Mesendoderm (in vitro differentiated cells): ENCODE data around the gene PHF10.

Experiments
- DNase-seq: peaks from one replicate; pipeline ENCODE4 v3.0.0; 2013
- H2AK5ac ChIP-seq: 2 replicates; pipeline ENCODE4 v1.6.1; 2013; ENCODE audit warnings: low read length, inconsistent platforms
- H2BK120ac ChIP-seq: 2 replicates; pipeline ENCODE4 v1.6.1; 2013; ENCODE audit warnings: low read depth, mild to moderate bottlenecking, low read length, moderate library complexity, mixed read lengths
- H2BK15ac ChIP-seq: replicated peaks from 2 replicates; pipeline ENCODE4 v1.6.1; 2013; ENCODE audit warnings: low read depth, mild to moderate bottlenecking, moderate library complexity
- H2BK5ac ChIP-seq: 2 replicates; pipeline ENCODE4 v1.6.1; 2013; ENCODE audit warnings: low read length, inconsistent platforms
- H3K18ac ChIP-seq: 2 replicates; pipeline ENCODE4 v1.6.1; 2013; ENCODE audit warnings: mild to moderate bottlenecking, low read length, mixed read lengths
- H3K23ac ChIP-seq: one replicate; pipeline ENCODE4 v1.6.1; 2013; ENCODE audit warnings: low read length
- H3K27ac ChIP-seq: 2 replicates; pipeline ENCODE4 v1.5.1; 2013; ENCODE audit warnings: low read depth, mild to moderate bottlenecking, inconsistent platforms, low read length, moderate library complexity
- H3K27me3 ChIP-seq: 2 replicates; pipeline ENCODE4 v1.6.1; 2013; ENCODE audit warnings: low read length, control low read depth, mild to moderate bottlenecking, inconsistent platforms; ENCODE audit not compliant: insufficient read depth, poor library complexity
- H3K36me3 ChIP-seq: 2 replicates; pipeline ENCODE4 v1.6.1; 2013; ENCODE audit warnings: low read length, inconsistent platforms; ENCODE audit not compliant: control insufficient read depth, insufficient read depth
- H3K4ac ChIP-seq: one replicate; pipeline ENCODE4 v1.6.1; 2013; ENCODE audit warnings: low read depth, mild to moderate bottlenecking, low read length, moderate library complexity
- H3K4me1 ChIP-seq: 2 replicates; pipeline ENCODE4 v1.6.1; 2013; ENCODE audit warnings: low read depth, low read length, inconsistent platforms; ENCODE audit not compliant: control insufficient read depth
- H3K4me2 ChIP-seq: 2 replicates; pipeline ENCODE4 v1.6.1; 2013; ENCODE audit warnings: low read length
- H3K4me3 ChIP-seq: 2 replicates; pipeline ENCODE4 v1.5.1; 2013; ENCODE audit warnings: mild to moderate bottlenecking, low read length
- H3K56ac ChIP-seq: one replicate; pipeline ENCODE4 v1.6.1; 2013; ENCODE audit warnings: low read length
- H3K79me1 ChIP-seq: 2 replicates; pipeline ENCODE4 v1.6.1; 2013; ENCODE audit warnings: low read length, inconsistent platforms
- H3K79me2 ChIP-seq: 2 replicates; pipeline ENCODE4 v1.6.1; 2013; ENCODE audit warnings: mild to moderate bottlenecking, low read length; ENCODE audit not compliant: control insufficient read depth, insufficient read depth
- H3K9ac ChIP-seq: 2 replicates; pipeline ENCODE4 v1.6.1; 2013; ENCODE audit warnings: low read length, inconsistent platforms
- H4K5ac ChIP-seq: one replicate; pipeline ENCODE4 v1.6.1; 2013; ENCODE audit warnings: low read length
- H4K8ac ChIP-seq: one replicate; pipeline ENCODE4 v1.6.1; 2013; ENCODE audit warnings: low read depth, mild to moderate bottlenecking, control low read depth, low read length, moderate library complexity
- WGBS: extraction: QIAGEN DNeasy Blood & Tissue Kit; methylation state at CpG from one replicate; pipeline ENCODE4 v1.1.7; 2013; ENCODE audit warnings: low lambda C conversion rate, missing lambda C conversion rate; ENCODE audit not compliant: insufficient coverage; ENCODE audit errors: extremely low coverage; 5-methylcytosine and 5-hydroxymethylcytosine counted together

Gene PHF10

DNA sequence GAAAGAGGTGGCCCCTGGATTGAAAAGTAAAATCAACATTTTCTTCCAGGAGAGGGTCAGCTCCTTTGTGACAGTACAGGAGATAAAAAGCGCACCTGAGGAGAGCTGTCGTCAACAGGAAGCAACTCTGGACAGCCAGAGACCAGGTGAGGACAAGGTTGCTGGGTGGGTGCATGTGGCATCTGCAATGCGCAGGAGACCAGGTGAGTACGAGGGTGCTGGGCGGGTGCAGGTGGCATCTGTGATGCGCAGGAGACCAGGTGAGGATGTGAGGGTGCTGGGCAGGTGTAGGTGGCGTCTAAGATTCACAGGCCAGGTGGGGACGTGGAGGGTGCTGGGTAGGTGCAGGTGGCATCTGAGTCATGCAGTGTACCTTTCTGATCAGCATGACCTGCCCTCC is 60.8 kb downstream of the PHF10 start:
- H4K5ac ChIP-seq: no peak overlapping the region
- no peak overlapping the region for H2BK120ac ChIP-seq
- H3K27me3 ChIP-seq: no peaks in the 10 kb centered on the region
- H2AK5ac ChIP-seq: no peak overlapping the region
- no peak overlapping the region for H3K23ac ChIP-seq
- H3K79me2 ChIP-seq: no peaks in the 10 kb centered on the region
- no peak overlapping the region for H3K4ac ChIP-seq
- H3K56ac ChIP-seq: no peak overlapping the region
- H4K8ac ChIP-seq: no peak overlapping the region
- H3K4me3 ChIP-seq: no peak overlapping the region
- H3K27ac ChIP-seq: no peak overlapping the region
- H3K4me1 ChIP-seq: peaks cover 2% of the 10 kb centered on the region
- no peak overlapping the region for H3K18ac ChIP-seq
- H3K79me1 ChIP-seq: peaks cover 1% of the 10 kb centered on the region
- no peak overlapping the region for H3K4me2 ChIP-seq
- H2BK15ac ChIP-seq: no peak overlapping the region
- DNase-seq: no peak
- no peak overlapping the region for H3K9ac ChIP-seq
- no CpG with 5 or more reads among the region's 8 CpGs for WGBS
- no peak overlapping the region for H2BK5ac ChIP-seq
- H3K36me3 ChIP-seq: peaks cover 10% of the 10 kb centered on the region

DNA sequence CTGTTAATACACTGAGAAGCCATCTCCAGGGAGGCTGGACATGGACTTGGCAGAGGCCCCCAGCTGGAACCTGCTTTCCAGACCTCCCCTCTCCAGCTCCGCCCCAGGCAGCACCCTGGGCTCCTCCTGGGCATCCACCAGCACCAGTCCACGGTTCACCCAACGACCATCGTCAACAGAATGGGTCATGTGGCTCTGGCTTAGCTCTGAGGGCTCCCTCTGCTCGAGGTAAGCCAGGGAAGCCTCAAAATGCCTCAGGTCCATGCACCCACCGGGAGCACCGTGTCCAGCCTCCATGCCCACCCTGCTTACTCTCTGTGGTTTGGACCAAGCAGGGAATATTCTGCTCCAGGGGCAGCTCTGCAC is 62.9 kb downstream of the PHF10 start:
- Histone ChIP-seq H3K4me2 (no peak overlapping the region), H3K79me1 (no peaks in the 10 kb centered on the region), H3K18ac (no peak overlapping the region), H3K4me3 (no peak overlapping the region), H3K79me2 (no peaks in the 10 kb centered on the region), H2BK120ac (no peak overlapping the region), H3K36me3 (peaks cover 14% of the 10 kb centered on the region), H4K5ac (no peak overlapping the region), H2BK5ac (no peak overlapping the region), H3K4me1 (no peaks in the 10 kb centered on the region), H3K4ac (no peak overlapping the region), H3K56ac (no peak overlapping the region), H2BK15ac (no peak overlapping the region), H3K23ac (no peak overlapping the region), H3K27me3 (no peaks in the 10 kb centered on the region), H2AK5ac (no peak overlapping the region), H4K8ac (no peak overlapping the region), H3K9ac (no peak overlapping the region), H3K27ac (no peak overlapping the region)
- WGBS: no CpG with 5 or more reads among the region's 7 CpGs
- no peak for DNase-seq

DNA sequence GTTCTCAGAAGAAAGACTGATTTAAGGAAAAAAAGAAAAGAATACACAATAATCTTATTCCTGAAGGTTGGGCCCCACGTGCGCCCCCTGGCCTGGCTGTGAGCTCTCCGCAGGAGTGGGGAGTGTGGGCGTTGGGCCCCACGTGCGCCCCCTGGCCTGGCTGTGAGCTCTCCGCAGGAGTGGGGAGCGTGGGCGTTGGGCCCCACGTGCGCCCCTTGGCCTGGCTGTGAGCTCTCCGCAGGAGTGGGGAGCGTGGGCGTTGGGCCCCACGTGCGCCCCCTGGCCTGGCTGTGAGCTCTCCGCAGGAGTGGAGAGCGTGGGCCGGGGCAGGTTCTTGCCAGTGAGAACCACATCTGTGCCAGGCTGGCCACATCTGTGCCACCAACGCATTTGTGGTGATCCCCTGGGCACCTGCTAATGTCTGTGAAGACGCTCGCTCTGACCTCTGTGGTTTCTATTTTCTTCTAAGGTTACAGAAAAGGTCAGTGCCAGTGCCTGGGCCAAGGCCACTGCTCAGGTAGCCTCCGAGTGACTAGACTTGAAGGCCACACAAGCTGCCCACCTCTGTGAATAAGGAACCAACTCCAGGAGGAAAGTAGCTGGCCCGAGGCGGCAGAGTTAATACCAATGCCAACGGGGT is 63.4 kb downstream of the PHF10 start:
- Histone ChIP-seq H3K4me3 (no peak overlapping the region), H2AK5ac (no peak overlapping the region), H4K5ac (no peak overlapping the region), H2BK120ac (no peak overlapping the region), H3K79me1 (no peaks in the 10 kb centered on the region), H3K9ac (no peak overlapping the region), H2BK5ac (no peak overlapping the region), H3K79me2 (no peaks in the 10 kb centered on the region), H3K27me3 (no peaks in the 10 kb centered on the region), H4K8ac (no peak overlapping the region), H3K4me1 (no peaks in the 10 kb centered on the region), H3K4ac (no peak overlapping the region), H3K36me3 (peaks cover 14% of the 10 kb centered on the region), H2BK15ac (no peak overlapping the region), H3K18ac (no peak overlapping the region), H3K56ac (no peak overlapping the region), H3K27ac (no peak overlapping the region), H3K4me2 (no peak overlapping the region), H3K23ac (no peak overlapping the region)
- DNase-seq: no peak
- no CpG with 5 or more reads among the region's 26 CpGs for WGBS

DNA sequence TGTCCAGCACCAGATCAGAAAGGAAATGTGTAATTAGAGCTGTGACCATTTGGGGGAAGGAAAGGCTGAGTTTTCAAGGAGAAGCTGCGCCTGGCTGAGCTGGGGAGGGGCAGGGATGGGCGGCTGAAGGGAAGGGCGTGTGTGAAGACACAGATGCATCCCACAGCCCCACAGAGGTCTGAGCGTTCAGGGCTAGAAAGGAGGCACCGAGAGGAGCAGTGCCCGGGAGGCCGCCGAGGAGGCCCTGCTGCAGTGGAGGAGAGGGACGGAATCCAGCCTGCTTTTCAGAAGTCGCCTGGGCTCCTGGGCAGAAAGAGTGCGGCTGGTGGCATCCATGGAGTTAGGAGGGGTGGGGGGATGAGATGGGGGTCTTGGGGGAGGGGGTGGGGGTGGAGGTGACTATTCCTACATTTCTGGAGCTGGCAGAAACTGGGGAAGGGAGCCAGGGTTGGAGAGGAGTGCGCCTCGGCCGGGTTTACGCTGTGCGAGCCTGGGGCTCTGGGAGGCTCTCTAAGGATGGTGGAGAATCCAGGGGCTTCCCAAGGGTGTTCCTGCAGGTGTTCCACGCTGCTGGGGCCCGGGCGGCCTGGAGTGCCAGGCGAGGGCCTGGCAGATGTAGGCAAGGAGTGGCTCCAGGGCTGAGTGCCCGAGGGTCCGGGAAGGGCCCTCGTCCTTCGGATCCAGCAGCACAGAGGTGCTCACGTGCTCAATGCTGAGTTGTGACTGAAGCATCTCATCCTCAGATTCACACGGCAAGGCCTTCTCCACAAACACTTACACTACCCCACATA is 64.3 kb downstream of the PHF10 start:
- no peak overlapping the region for H2BK15ac ChIP-seq
- H2BK5ac ChIP-seq: no peak overlapping the region
- no CpG with 5 or more reads among the region's 26 CpGs for WGBS
- H3K36me3 ChIP-seq: peaks cover 15% of the 10 kb centered on the region
- H3K4me1 ChIP-seq: no peaks in the 10 kb centered on the region
- H3K23ac ChIP-seq: no peak overlapping the region
- no peaks in the 10 kb centered on the region for H3K79me2 ChIP-seq
- H3K4me3 ChIP-seq: no peak overlapping the region
- H3K79me1 ChIP-seq: no peaks in the 10 kb centered on the region
- no peak overlapping the region for H4K5ac ChIP-seq
- no peak overlapping the region for H3K56ac ChIP-seq
- H2AK5ac ChIP-seq: no peak overlapping the region
- H2BK120ac ChIP-seq: no peak overlapping the region
- H3K27me3 ChIP-seq: no peaks in the 10 kb centered on the region
- H4K8ac ChIP-seq: no peak overlapping the region
- no peak overlapping the region for H3K9ac ChIP-seq
- H3K4me2 ChIP-seq: no peak overlapping the region
- H3K27ac ChIP-seq: no peak overlapping the region
- H3K4ac ChIP-seq: no peak overlapping the region
- no peak overlapping the region for H3K18ac ChIP-seq
- DNase-seq: peak; percentile 26

DNA sequence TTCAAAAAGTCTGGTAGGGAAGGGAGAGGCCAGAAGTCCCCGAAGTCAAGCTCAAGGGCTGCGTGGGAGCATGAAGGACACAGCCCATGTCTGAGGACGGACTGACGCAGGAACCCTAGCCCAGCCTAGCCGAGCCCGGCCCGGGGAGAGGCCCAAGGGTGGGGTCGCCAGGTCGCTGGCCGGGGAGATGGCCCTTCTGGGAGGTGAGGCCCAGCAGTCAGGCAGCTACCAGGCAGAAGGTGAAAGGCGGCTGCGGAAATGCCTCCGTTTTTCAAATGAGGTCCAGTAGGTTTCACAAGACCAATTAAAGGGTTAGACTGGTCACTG is 67.1 kb downstream of the PHF10 start:
- H3K56ac ChIP-seq: peak overlapping the region; percentile 67
- WGBS: no CpG with 5 or more reads among the region's 13 CpGs
- H2BK5ac ChIP-seq: no peak overlapping the region
- H3K18ac ChIP-seq: no peak overlapping the region
- no peak overlapping the region for H3K9ac ChIP-seq
- no peak overlapping the region for H4K8ac ChIP-seq
- H3K79me1 ChIP-seq: peaks cover 2% of the 10 kb centered on the region
- H3K23ac ChIP-seq: no peak overlapping the region
- no peaks in the 10 kb centered on the region for H3K27me3 ChIP-seq
- no peak overlapping the region for H3K4ac ChIP-seq
- H3K4me3 ChIP-seq: no peak overlapping the region
- no peak overlapping the region for H3K4me2 ChIP-seq
- H4K5ac ChIP-seq: no peak overlapping the region
- H2BK15ac ChIP-seq: no peak overlapping the region
- no peaks in the 10 kb centered on the region for H3K79me2 ChIP-seq
- H3K27ac ChIP-seq: peak overlapping the region; percentile 19
- H3K4me1 ChIP-seq: no peaks in the 10 kb centered on the region
- no peak overlapping the region for H2AK5ac ChIP-seq
- no peak for DNase-seq
- no peak overlapping the region for H2BK120ac ChIP-seq
- H3K36me3 ChIP-seq: peaks cover 17% of the 10 kb centered on the region
